MM.1S (cell line): ENCODE data around the gene KIF9.

Experiments
- CTCF ChIP-seq: fragments of 300-600 bp; sonication (generic); IDR thresholded peaks from 2 replicates; pipeline ENCODE4 v1.5.1; 2016; ENCODE audit warnings: antibody characterized with exemption, low read length, mixed read lengths
- EZH2 ChIP-seq: fragments of 300-600 bp; sonication (generic); optimal IDR thresholded peaks from 2 replicates; pipeline ENCODE3; 2017; ENCODE audit warnings: low read depth, mild to moderate bottlenecking, antibody characterized with exemption, low read length, mixed read lengths
- EZH2phosphoT487 ChIP-seq: fragments of 300-600 bp; sonication (generic); IDR thresholded peaks from 2 replicates; pipeline ENCODE4 v1.6.1; 2018; ENCODE audit warnings: antibody characterized with exemption, low read length

DNA sequence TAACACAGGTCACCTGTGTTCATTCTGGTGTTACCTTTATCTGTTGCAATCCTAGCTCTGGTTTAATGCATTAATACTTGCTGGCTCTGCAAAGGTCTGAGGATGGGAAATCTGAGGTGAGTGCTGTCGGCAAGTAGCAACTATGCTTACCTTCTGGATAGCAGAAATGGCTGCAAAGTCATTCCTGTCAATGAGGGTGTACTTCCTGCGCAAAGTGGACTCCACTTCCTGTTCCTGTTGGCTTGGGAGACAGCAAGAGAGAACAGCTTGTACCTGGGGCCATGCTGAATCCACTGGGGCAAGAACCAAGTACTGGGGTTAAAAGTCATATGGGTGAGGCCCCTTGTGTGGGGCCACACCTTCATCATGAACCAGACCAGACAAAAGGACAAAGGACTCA, 37.3 kb downstream of the KIF9 start:
- TF ChIP-seq CTCF, result no peak
- no peak for TF ChIP-seq EZH2
- TF ChIP-seq EZH2phosphoT487, result no peak
